GM23338 (cell line): ENCODE results near the gene IFI6.

Experiments used
- CREB1 ChIP-seq: fragments of 250-450 bp; sonication (Bioruptor Pico); IDR thresholded peaks from 2 replicates; pipeline ENCODE4 v1.5.0; 2020; ENCODE audit warnings: low read depth, mild to moderate bottlenecking, moderate library complexity
- EZH2 ChIP-seq: fragments of 200-600 bp; sonication (generic); IDR thresholded peaks from one replicate; pipeline ENCODE4 v1.8.0; 2017; ENCODE audit warnings: antibody characterized with exemption, mild to moderate bottlenecking, low read depth; ENCODE audit not compliant: unreplicated experiment
- EZH2phosphoT487 ChIP-seq: fragments of 200-600 bp; sonication (generic); IDR thresholded peaks from one replicate; pipeline ENCODE4 v1.8.1; 2018; ENCODE audit warnings: antibody characterized with exemption; ENCODE audit not compliant: unreplicated experiment
- JUNB ChIP-seq: IDR thresholded peaks from one replicate; pipeline ENCODE4 v1.6.1; 2016; ENCODE audit warnings: antibody characterized with exemption; ENCODE audit not compliant: unreplicated experiment
- POLR2AphosphoS5 ChIP-seq: IDR thresholded peaks from 2 replicates; pipeline ENCODE4 v1.6.1; 2016; ENCODE audit warnings: antibody characterized with exemption, low read depth
- ZNF331 ChIP-seq: fragments of 250-450 bp; sonication (Bioruptor Pico); IDR thresholded peaks from 2 replicates; pipeline ENCODE4 v1.5.0; 2020; ENCODE audit warnings: low read depth, mild to moderate bottlenecking, moderate library complexity
- TF ChIP-seq, protein P1 (sequence below), 2 experiments: fragments of 200-600 bp in 1 of 2; sonication (generic) in 1 of 2; conservative IDR thresholded peaks; 2 replicates each; pipeline versions ENCODE4 v1.5.1 to v1.6.1; 2016 to 2017; ENCODE audit warnings: antibody characterized with exemption in 2 of 2, low read depth in 2 of 2, mild to moderate bottlenecking in 2 of 2, moderate library complexity in 1 of 2
- TF ChIP-seq, protein P2 (sequence below): IDR thresholded peaks from one replicate; pipeline ENCODE4 v1.6.1; 2018; ENCODE audit warnings: antibody characterized with exemption; ENCODE audit not compliant: unreplicated experiment

DNA sequence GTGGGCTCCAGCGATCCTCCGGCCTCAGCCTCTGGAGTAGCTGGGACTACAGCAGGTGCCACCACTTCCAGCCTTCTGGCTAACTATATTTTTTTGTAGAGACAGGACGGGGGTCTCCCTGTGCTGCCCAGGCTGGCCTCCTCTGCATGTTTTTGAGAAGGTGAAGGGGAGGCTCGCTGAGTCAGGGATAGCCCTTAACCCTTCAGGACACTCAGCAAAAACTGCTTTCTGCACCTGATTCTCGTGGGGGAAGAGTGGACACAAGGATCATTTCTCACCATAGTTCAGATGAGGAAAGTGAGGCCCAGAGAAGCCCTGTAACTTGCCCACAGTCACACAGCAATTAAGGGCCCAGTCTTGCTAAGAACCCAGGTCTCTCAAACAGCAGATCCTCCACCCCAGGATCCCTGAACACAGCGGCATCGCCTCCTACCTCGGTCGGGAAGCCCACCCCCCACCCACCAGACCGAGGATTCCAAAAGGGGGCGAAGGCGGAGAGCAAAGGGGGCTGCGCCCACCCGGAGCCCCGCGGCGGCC lies 38.3 kb downstream of the IFI6 start:
- TF ChIP-seq, protein P1, sequence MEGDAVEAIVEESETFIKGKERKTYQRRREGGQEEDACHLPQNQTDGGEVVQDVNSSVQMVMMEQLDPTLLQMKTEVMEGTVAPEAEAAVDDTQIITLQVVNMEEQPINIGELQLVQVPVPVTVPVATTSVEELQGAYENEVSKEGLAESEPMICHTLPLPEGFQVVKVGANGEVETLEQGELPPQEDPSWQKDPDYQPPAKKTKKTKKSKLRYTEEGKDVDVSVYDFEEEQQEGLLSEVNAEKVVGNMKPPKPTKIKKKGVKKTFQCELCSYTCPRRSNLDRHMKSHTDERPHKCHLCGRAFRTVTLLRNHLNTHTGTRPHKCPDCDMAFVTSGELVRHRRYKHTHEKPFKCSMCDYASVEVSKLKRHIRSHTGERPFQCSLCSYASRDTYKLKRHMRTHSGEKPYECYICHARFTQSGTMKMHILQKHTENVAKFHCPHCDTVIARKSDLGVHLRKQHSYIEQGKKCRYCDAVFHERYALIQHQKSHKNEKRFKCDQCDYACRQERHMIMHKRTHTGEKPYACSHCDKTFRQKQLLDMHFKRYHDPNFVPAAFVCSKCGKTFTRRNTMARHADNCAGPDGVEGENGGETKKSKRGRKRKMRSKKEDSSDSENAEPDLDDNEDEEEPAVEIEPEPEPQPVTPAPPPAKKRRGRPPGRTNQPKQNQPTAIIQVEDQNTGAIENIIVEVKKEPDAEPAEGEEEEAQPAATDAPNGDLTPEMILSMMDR (conservative IDR thresholded peaks at IDR 0.05; ENCODE audit: low read depth in 2 of 2), result no peak
- TF ChIP-seq EZH2, result no peak
- TF ChIP-seq POLR2AphosphoS5, result no peak
- no peak for TF ChIP-seq EZH2phosphoT487
- no peak for TF ChIP-seq ZNF331 (CRISPR knock-in tag)
- TF ChIP-seq, protein P2, sequence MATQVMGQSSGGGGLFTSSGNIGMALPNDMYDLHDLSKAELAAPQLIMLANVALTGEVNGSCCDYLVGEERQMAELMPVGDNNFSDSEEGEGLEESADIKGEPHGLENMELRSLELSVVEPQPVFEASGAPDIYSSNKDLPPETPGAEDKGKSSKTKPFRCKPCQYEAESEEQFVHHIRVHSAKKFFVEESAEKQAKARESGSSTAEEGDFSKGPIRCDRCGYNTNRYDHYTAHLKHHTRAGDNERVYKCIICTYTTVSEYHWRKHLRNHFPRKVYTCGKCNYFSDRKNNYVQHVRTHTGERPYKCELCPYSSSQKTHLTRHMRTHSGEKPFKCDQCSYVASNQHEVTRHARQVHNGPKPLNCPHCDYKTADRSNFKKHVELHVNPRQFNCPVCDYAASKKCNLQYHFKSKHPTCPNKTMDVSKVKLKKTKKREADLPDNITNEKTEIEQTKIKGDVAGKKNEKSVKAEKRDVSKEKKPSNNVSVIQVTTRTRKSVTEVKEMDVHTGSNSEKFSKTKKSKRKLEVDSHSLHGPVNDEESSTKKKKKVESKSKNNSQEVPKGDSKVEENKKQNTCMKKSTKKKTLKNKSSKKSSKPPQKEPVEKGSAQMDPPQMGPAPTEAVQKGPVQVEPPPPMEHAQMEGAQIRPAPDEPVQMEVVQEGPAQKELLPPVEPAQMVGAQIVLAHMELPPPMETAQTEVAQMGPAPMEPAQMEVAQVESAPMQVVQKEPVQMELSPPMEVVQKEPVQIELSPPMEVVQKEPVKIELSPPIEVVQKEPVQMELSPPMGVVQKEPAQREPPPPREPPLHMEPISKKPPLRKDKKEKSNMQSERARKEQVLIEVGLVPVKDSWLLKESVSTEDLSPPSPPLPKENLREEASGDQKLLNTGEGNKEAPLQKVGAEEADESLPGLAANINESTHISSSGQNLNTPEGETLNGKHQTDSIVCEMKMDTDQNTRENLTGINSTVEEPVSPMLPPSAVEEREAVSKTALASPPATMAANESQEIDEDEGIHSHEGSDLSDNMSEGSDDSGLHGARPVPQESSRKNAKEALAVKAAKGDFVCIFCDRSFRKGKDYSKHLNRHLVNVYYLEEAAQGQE, result no peak
- TF ChIP-seq JUNB, result no peak
- TF ChIP-seq CREB1 (CRISPR knock-in tag), result no peak
